HEK293 (cell line): Measurements from ENCODE around the gene C2CD2.

Experiments
- ATF2 ChIP-seq: fragments of 450-650 bp; formaldehyde crosslinking; IDR thresholded peaks from 2 replicates; pipeline ENCODE4 v1.5.1; 2016; ENCODE audit warnings: missing biosample characterization, missing genetic modification characterization, low read depth
- MYNN ChIP-seq: fragments of 450-650 bp; formaldehyde crosslinking; IDR thresholded peaks from 2 replicates; pipeline ENCODE4 v1.5.1; 2016; ENCODE audit warnings: missing biosample characterization, missing genetic modification characterization, borderline replicate concordance
- PRDM4 ChIP-seq: fragments of 450-650 bp; formaldehyde crosslinking; IDR thresholded peaks from 2 replicates; pipeline ENCODE4 v1.5.1; 2017; ENCODE audit warnings: missing biosample characterization, missing genetic modification characterization
- ZBTB8A ChIP-seq: fragments of 450-650 bp; formaldehyde crosslinking; IDR thresholded peaks from 2 replicates; pipeline ENCODE4 v1.5.1; 2016; ENCODE audit warnings: missing biosample characterization, missing genetic modification characterization
- ZFP3 ChIP-seq: fragments of 450-650 bp; formaldehyde crosslinking; IDR thresholded peaks from 2 replicates; pipeline ENCODE4 v1.5.1; 2016; ENCODE audit warnings: low read depth, missing biosample characterization, missing genetic modification characterization
- ZNF202 ChIP-seq: fragments of 450-650 bp; formaldehyde crosslinking; IDR thresholded peaks from 2 replicates; pipeline ENCODE4 v1.5.1; 2016; ENCODE audit warnings: missing biosample characterization, missing genetic modification characterization, borderline replicate concordance
- ZNF274 ChIP-seq, 2 experiments: fragments of 200-500 bp in 1 of 2; fragments of 450-650 bp in 1 of 2; sonication (Bioruptor generic) in 1 of 2; formaldehyde crosslinking in 1 of 2; IDR thresholded peaks; 2 replicates each; pipeline versions ENCODE4 v1.5.1 to v1.6.1; 2014 to 2016; ENCODE audit warnings: borderline replicate concordance in 1 of 2, inconsistent platforms in 1 of 2, low read length in 1 of 2, missing biosample characterization in 1 of 2, missing genetic modification characterization in 1 of 2
- ZNF341 ChIP-seq: fragments of 450-650 bp; formaldehyde crosslinking; IDR thresholded peaks from 2 replicates; pipeline ENCODE4; 2016; ENCODE audit warnings: low read depth, missing biosample characterization, missing genetic modification characterization
- ZNF561 ChIP-seq: fragments of 450-650 bp; IDR thresholded peaks from 2 replicates; pipeline ENCODE4 v1.5.1; 2018; ENCODE audit warnings: missing biosample characterization, missing genetic modification characterization, borderline replicate concordance
- ZNF704 ChIP-seq: fragments of 450-650 bp; formaldehyde crosslinking; IDR thresholded peaks from 2 replicates; pipeline ENCODE4 v1.5.1; 2016; ENCODE audit warnings: missing biosample characterization, missing genetic modification characterization
- TF ChIP-seq, protein P1 (sequence below): fragments of 450-650 bp; formaldehyde crosslinking; IDR thresholded peaks from 2 replicates; pipeline ENCODE4 v1.5.1; 2016; ENCODE audit warnings: missing biosample characterization, missing genetic modification characterization
- TF ChIP-seq, protein P2 (sequence below): fragments of 450-650 bp; IDR thresholded peaks from 2 replicates; pipeline ENCODE4 v1.5.1; 2018; ENCODE audit warnings: missing biosample characterization, mild to moderate bottlenecking, missing genetic modification characterization

DNA sequence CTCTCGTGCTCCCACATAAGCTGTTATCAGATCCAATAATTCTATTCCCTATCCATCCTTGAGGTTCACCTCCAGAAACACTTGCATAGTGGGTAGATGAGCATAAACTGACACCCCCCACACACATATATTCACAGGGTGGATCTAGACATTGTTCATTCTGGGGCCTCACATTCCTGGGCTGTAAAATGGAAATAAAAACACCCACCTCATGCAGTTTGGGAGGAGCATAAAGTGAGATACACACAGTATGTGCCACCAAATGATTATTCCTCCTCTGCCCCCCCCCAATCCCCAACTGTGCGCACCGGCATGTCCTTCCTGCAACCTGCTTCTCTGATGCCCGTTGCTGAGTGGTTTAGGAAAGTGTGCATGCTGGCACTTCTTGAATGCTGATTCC, 92.6 kb downstream of the C2CD2 start:
- TF ChIP-seq, protein P1, sequence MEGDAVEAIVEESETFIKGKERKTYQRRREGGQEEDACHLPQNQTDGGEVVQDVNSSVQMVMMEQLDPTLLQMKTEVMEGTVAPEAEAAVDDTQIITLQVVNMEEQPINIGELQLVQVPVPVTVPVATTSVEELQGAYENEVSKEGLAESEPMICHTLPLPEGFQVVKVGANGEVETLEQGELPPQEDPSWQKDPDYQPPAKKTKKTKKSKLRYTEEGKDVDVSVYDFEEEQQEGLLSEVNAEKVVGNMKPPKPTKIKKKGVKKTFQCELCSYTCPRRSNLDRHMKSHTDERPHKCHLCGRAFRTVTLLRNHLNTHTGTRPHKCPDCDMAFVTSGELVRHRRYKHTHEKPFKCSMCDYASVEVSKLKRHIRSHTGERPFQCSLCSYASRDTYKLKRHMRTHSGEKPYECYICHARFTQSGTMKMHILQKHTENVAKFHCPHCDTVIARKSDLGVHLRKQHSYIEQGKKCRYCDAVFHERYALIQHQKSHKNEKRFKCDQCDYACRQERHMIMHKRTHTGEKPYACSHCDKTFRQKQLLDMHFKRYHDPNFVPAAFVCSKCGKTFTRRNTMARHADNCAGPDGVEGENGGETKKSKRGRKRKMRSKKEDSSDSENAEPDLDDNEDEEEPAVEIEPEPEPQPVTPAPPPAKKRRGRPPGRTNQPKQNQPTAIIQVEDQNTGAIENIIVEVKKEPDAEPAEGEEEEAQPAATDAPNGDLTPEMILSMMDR (tag by site-specific recombination), result no peak
- TF ChIP-seq ZNF561, result no peak
- no peak for TF ChIP-seq MYNN
- TF ChIP-seq ZBTB8A (tag by site-specific recombination), result no peak
- TF ChIP-seq PRDM4 (tag by site-specific recombination), result no peak
- TF ChIP-seq ZNF202, result no peak
- no peak for TF ChIP-seq ZNF274 (IDR thresholded peaks at IDR 0.05; ENCODE audit: low read length)
- TF ChIP-seq ZNF274 (tag by site-specific recombination; IDR thresholded peaks at IDR 0.05; ENCODE audit: borderline replicate concordance), result no peak
- TF ChIP-seq, protein P2, sequence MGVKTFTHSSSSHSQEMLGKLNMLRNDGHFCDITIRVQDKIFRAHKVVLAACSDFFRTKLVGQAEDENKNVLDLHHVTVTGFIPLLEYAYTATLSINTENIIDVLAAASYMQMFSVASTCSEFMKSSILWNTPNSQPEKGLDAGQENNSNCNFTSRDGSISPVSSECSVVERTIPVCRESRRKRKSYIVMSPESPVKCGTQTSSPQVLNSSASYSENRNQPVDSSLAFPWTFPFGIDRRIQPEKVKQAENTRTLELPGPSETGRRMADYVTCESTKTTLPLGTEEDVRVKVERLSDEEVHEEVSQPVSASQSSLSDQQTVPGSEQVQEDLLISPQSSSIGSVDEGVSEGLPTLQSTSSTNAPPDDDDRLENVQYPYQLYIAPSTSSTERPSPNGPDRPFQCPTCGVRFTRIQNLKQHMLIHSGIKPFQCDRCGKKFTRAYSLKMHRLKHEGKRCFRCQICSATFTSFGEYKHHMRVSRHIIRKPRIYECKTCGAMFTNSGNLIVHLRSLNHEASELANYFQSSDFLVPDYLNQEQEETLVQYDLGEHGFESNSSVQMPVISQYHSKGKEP (tag by site-specific recombination), result no peak
- no peak for TF ChIP-seq ZFP3 (tag by site-specific recombination)
- no peak for TF ChIP-seq ZNF341 (tag by site-specific recombination)
- no peak for TF ChIP-seq ZNF704
- no peak for TF ChIP-seq ATF2 (tag by site-specific recombination)
